ENCODE measurements around the gene VPS13A.
"Not testable (repeated sequence)": the region's sequence is repeated elsewhere in the genome, so short reads cannot be mapped to it uniquely, and the experiment has no call there.

Gene VPS13A

GRCh38 chr9:77316058-77316457, 138.7 kb downstream of the VPS13A start:
- DNase-seq: no peak

- no peak for DNase-seq
These were observed 147.7 kb downstream of the VPS13A start for GRCh38 chr9:77325058-77325457.

GRCh38 chr9:77328102-77328501, 150.8 kb downstream of the VPS13A start:
- DNase-seq: no peak

- DNase-seq: no peak
These were observed 192.7 kb downstream of the VPS13A start for GRCh38 chr9:77370064-77370463.

GRCh38 chr9:77374266-77374665, 196.9 kb downstream of the VPS13A start:
- DNase-seq: no peak

- no peak for DNase-seq
These were observed 198.7 kb downstream of the VPS13A start for GRCh38 chr9:77375956-77376532.

- no peak for DNase-seq
These were observed 207.1 kb downstream of the VPS13A start for GRCh38 chr9:77384406-77384805.

GRCh38 chr9:77386187-77386586, 208.9 kb downstream of the VPS13A start:
- DNase-seq: no peak

- DNase-seq: no peak
These were observed 214.5 kb downstream of the VPS13A start for GRCh38 chr9:77391834-77392233.

GRCh38 chr9:77392328-77392727, 215.0 kb downstream of the VPS13A start:
- no peak for DNase-seq

- DNase-seq: not testable (repeated sequence)
These were observed 221.2 kb downstream of the VPS13A start for GRCh38 chr9:77398581-77398980.

- no peak for DNase-seq
These were observed 222.6 kb downstream of the VPS13A start for GRCh38 chr9:77399964-77400363.

GRCh38 chr9:77402286-77402685, 225.0 kb downstream of the VPS13A start:
- no peak for DNase-seq

- DNase-seq: no peak
These were observed 225.9 kb downstream of the VPS13A start for GRCh38 chr9:77403239-77403638.

- DNase-seq: not testable (repeated sequence)
These were observed 231.2 kb downstream of the VPS13A start for GRCh38 chr9:77408521-77408920.

- DNase-seq: no peak
These were observed 240.2 kb downstream of the VPS13A start for GRCh38 chr9:77417566-77417965.

- DNase-seq: no peak
These were observed 240.9 kb downstream of the VPS13A start for GRCh38 chr9:77418226-77418625.

GRCh38 chr9:77420641-77421040, 243.3 kb downstream of the VPS13A start:
- DNase-seq: no peak

- DNase-seq: no peak
These were observed 244.4 kb downstream of the VPS13A start for GRCh38 chr9:77421506-77422265.

GRCh38 chr9:77422969-77423368, 245.6 kb downstream of the VPS13A start:
- DNase-seq: no peak

- no peak for DNase-seq
These were observed 246.5 kb downstream of the VPS13A start for GRCh38 chr9:77423841-77424240.

GRCh38 chr9:77424993-77425392, 247.7 kb downstream of the VPS13A start:
- no peak for DNase-seq

GRCh38 chr9:77426712-77427111, 249.4 kb downstream of the VPS13A start:
- no peak for DNase-seq

GRCh38 chr9:77427256-77427927, 250.1 kb downstream of the VPS13A start:
- DNase-seq: no peak

All from GOT3 (cell line).